Mesothelial cell of epicardium (in vitro differentiated cells): Measurements from ENCODE around the gene SCN7A. TPM values are rescaled to one million over a fixed set of nuclear protein-coding genes. Genes with fewer than 3 reads are reported as not detected.

ENCODE experiments used
- DNase-seq, 2 experiments: peaks; one replicate each; pipeline ENCODE4 v3.0.0; 2021; ENCODE audit warnings: low spot score in 2 of 2; ENCODE audit not compliant: unreplicated experiment in 2 of 2
- H3K27ac Mint-ChIP-seq: 2 replicates; pipeline ENCODE4 v1.8.0; 2021; ENCODE audit warnings: mixed read lengths
- H3K27me3 Mint-ChIP-seq: 2 replicates; pipeline ENCODE4 v1.8.0; 2021; ENCODE audit warnings: low read depth, mixed read lengths
- H3K36me3 Mint-ChIP-seq: 2 replicates; pipeline ENCODE4 v1.8.0; 2021; ENCODE audit warnings: mixed read lengths
- H3K4me1 Mint-ChIP-seq: 2 replicates; pipeline ENCODE4 v1.8.0; 2021; ENCODE audit warnings: mixed read lengths
- H3K4me3 Mint-ChIP-seq: 2 replicates; pipeline ENCODE4 v1.8.0; 2021; ENCODE audit warnings: mild to moderate bottlenecking, moderate library complexity, mixed read lengths
- H3K9me3 Mint-ChIP-seq: 2 replicates; pipeline ENCODE4 v1.8.0; 2021; ENCODE audit warnings: mixed read lengths
- CTCF ChIP-seq: fragments of 200-600 bp; sonication (generic); IDR thresholded peaks from one replicate; pipeline ENCODE4 v1.5.0; 2021; ENCODE audit warnings: antibody characterized with exemption; ENCODE audit not compliant: unreplicated experiment
- total RNA-seq: library from RNA; stranded (reverse); gene quantifications from 3 replicates; pipeline ENCODE4 v1.2.1, GENCODE V29; 2021

Gene SCN7A
- total RNA-seq, 1 donor from 2014 or later, result 2.5 TPM

DNA sequence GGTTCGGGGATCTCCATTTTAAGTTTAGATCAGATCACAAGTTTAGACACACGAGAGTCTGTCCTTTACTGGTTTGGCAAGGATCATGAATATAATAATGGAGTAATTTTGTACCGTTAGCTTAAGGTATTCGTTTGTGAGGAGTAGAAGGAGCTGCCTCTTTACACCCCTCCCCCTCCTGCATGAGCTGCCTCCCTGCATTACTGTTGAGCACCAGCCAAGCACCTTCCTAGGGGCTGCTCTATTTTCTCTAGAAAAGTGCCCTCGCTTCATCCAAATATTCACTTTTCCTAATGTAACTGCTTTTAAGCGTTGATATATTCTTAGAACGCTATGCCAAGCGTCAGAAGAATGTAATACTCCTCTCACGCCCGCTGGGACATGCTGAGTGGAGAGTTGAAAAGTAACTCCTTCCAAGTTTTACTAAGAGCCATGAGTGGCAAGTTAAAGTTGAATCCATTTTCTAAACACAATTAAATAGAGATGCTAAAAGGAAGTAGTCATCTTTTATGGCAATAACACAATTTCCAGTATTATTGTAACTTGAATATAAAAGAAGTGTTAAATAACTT, 25.4 kb upstream of the SCN7A start:
- peaks cover 6% of the 10 kb centered on the region for H3K27me3 Mint-ChIP-seq
- TF ChIP-seq CTCF, result no peak
- peaks cover 4% of the 10 kb centered on the region for H3K4me1 Mint-ChIP-seq
- no peak for DNase-seq
- no peaks in the 10 kb centered on the region for H3K9me3 Mint-ChIP-seq
- H3K27ac Mint-ChIP-seq, result no peak overlapping the region
- no peaks in the 10 kb centered on the region for H3K36me3 Mint-ChIP-seq
- H3K4me3 Mint-ChIP-seq, result no peak overlapping the region

DNA sequence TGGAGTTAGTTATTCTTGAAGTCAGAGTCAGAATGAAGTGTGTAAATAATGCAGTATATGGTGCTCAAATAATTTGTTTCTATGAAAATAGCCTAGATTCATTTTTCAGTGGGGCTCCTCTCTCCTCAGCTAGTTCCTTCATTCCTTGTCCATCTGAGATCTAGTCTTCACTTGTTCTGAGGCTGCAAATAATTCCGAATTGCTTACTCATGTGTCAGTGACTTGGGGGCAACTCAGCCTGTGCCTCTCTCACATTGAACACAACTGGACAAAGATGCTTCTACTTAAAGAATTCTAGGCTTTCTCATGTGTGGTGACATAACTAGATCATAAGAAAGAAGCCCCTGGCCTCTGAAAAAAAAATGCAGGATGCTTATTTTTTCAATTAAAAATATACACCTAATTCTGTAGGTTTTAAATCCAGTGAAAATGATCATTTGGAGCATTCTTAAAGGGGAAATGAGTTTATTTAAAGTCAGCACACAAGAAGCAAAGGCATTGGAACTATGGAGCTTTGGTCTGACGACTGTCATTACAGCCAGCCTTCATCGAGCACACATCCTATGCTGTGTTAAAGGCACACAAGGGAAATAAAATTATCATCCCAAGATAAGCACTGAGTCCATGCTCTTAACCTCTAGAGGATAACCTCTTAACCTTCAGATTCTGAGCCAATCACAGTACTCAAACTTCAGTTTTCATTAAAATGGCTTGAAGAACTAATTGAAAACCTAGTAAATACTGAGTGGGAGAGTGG, 24.8 kb upstream of the SCN7A start:
- no peak for DNase-seq

GRCh38 chr2:166517533-166518061, 23.5 kb upstream of the SCN7A start:
- H3K4me1 Mint-ChIP-seq, result peaks cover 10% of the 10 kb centered on the region
- no peak for DNase-seq
- H3K36me3 Mint-ChIP-seq, result no peaks in the 10 kb centered on the region
- H3K27me3 Mint-ChIP-seq, result peaks cover 2% of the 10 kb centered on the region
- no peak for TF ChIP-seq CTCF
- no peak overlapping the region for H3K27ac Mint-ChIP-seq
- H3K4me3 Mint-ChIP-seq, result no peak overlapping the region
- H3K9me3 Mint-ChIP-seq, result no peaks in the 10 kb centered on the region

More for the DNA sequence above, 24.8 kb upstream of the SCN7A start:
- no peaks in the 10 kb centered on the region for H3K9me3 Mint-ChIP-seq
- no peak overlapping the region for H3K27ac Mint-ChIP-seq
- H3K36me3 Mint-ChIP-seq, result no peaks in the 10 kb centered on the region
- no peak overlapping the region for H3K4me3 Mint-ChIP-seq
- no peak for TF ChIP-seq CTCF
- H3K4me1 Mint-ChIP-seq, result peaks cover 4% of the 10 kb centered on the region
- peaks cover 5% of the 10 kb centered on the region for H3K27me3 Mint-ChIP-seq

DNA sequence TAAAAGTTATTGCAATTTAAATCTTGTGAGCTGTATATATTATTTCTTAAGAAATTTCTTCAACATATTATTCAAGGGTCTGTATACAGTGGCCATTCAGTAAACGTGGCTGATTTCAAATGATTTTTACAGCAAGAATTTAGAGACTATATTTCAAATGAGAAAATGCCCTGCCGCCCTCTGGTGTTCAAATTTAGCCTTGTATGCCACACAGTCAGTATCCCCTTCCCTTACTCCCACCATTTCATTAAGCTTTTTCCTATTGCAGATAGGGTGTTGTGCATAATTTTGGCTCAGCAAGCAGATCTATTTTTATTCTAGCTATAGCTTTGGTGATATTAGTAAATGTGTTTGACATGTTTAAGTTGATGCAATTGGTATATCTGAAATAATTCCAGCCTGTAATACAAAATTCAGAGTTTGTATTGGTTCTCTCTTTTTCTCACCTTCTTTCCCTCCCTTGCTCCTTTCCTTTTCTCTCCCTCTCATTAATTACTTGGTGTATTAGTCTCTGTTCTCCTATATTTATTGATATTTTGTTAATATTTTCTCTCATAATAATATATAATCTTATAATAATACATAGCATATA, 22.8 kb upstream of the SCN7A start:
- H3K27me3 Mint-ChIP-seq, result peaks cover 3% of the 10 kb centered on the region

DNA sequence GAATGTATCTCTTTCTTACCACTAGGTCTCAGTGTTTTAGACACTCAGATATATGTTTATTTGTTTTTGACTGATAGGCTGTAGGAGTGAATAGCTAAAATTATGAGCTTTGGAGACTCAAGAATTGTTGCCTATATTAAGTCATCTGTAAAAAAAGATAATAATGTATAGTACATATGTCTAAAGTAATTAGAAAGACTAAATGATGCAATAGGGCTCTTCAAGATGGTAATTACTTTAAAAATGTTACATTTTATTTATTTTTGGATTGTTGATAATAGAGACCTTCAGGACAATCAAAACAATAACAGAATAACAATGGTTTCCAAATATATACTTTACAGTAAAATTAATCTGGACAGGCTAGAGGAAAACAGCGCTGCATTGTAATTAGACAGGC, 19.9 kb upstream of the SCN7A start:
- Mint-ChIP-seq H3K27me3 (peaks cover 15% of the 10 kb centered on the region), H3K9me3 (no peaks in the 10 kb centered on the region), H3K36me3 (no peaks in the 10 kb centered on the region), H3K4me3 (no peak overlapping the region), H3K27ac (no peak overlapping the region), H3K4me1 (peaks cover 10% of the 10 kb centered on the region)
- TF ChIP-seq CTCF, result no peak
- DNase-seq, result no peak

More for the DNA sequence above, 22.8 kb upstream of the SCN7A start:
- TF ChIP-seq CTCF, result peak; percentile 57
- Mint-ChIP-seq H3K4me3 (no peak overlapping the region), H3K36me3 (no peaks in the 10 kb centered on the region), H3K27ac (no peak overlapping the region), H3K9me3 (no peaks in the 10 kb centered on the region), H3K4me1 (peaks cover 10% of the 10 kb centered on the region)
- DNase-seq, result no peak
